PC-9 (cell line): ENCODE results near the gene TBC1D22A.

Source experiments
- EZH2 ChIP-seq: fragments of 200-600 bp; sonication (generic); IDR thresholded peaks from 2 replicates; pipeline ENCODE4 v1.8.0; 2017; ENCODE audit warnings: antibody characterized with exemption, low read depth
- TF ChIP-seq, protein P1 (sequence below): fragments of 200-600 bp; sonication (generic); conservative IDR thresholded peaks from 2 replicates; pipeline ENCODE4 v1.6.1; 2017; ENCODE audit warnings: mixed run types, antibody characterized with exemption, mild to moderate bottlenecking, moderate library complexity

DNA sequence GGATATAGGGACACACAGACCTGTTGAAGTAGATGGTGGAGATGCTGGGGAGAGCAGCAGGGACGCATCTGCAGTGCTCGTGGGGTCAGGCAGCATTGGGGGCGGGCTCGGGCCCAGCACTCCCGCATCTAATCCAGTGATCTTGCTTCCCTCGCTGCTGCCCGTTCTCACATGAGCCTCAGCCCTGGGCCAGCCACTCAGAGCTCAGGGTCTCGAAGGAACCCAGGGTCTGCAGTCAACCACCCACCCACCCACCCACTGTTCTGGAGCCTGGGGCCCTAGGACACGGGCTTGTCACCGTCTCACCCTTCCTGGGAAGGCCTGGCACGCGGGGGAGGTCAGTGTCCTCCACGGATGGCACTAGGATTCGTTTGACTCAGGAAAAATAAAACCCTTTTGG is 406.0 kb downstream of the TBC1D22A start:
- TF ChIP-seq, protein P1, sequence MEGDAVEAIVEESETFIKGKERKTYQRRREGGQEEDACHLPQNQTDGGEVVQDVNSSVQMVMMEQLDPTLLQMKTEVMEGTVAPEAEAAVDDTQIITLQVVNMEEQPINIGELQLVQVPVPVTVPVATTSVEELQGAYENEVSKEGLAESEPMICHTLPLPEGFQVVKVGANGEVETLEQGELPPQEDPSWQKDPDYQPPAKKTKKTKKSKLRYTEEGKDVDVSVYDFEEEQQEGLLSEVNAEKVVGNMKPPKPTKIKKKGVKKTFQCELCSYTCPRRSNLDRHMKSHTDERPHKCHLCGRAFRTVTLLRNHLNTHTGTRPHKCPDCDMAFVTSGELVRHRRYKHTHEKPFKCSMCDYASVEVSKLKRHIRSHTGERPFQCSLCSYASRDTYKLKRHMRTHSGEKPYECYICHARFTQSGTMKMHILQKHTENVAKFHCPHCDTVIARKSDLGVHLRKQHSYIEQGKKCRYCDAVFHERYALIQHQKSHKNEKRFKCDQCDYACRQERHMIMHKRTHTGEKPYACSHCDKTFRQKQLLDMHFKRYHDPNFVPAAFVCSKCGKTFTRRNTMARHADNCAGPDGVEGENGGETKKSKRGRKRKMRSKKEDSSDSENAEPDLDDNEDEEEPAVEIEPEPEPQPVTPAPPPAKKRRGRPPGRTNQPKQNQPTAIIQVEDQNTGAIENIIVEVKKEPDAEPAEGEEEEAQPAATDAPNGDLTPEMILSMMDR, result no peak
- TF ChIP-seq EZH2, result no peak
